Esophagus squamous epithelium (tissue), 5 donors: Measurements from ENCODE around the gene FBXL19. TPM values are rescaled to one million over a fixed set of nuclear protein-coding genes. Genes with fewer than 3 reads are reported as not detected.

Experiments used
- DNase-seq: peaks from one replicate; lab custom pipeline; 2025; lab: John Stamatoyannopoulos, UW
- H3K27ac ChIP-seq, 4 donors: fragments of 200-600 bp; sonication (generic); one replicate each; pipeline ENCODE4 v1.5.1; 2016 to 2019; ENCODE audit warnings: mild to moderate bottlenecking in 1 of 4
- H3K27me3 ChIP-seq, 4 donors: fragments of 200-600 bp; sonication (generic); 1 replicate in 3 of 4; 2 replicates in 1 of 4; pipeline versions ENCODE4 v1.5.1 to v1.6.0; 2017 to 2021; ENCODE audit warnings: antibody characterized with exemption in 1 of 4
- H3K36me3 ChIP-seq, 3 donors: fragments of 200-600 bp; sonication (generic); one replicate each; pipeline ENCODE4 v1.5.1; 2016 to 2019
- H3K4me1 ChIP-seq, 3 donors: fragments of 200-600 bp; sonication (generic); one replicate each; pipeline ENCODE4 v1.5.1; 2017 to 2019
- H3K4me3 ChIP-seq, 4 donors: fragments of 200-600 bp; sonication (generic); 1 replicate in 3 of 4; 2 replicates in 1 of 4; pipeline ENCODE4 v1.5.1; 2016 to 2019; ENCODE audit warnings: mild to moderate bottlenecking in 2 of 4, moderate library complexity in 1 of 4
- H3K9me3 ChIP-seq, 3 donors: fragments of 200-600 bp; sonication (generic); one replicate each; pipeline ENCODE4 v1.5.1; 2016 to 2019
- CTCF ChIP-seq, 6 experiments: fragments of 450-650 bp in 4 of 6; fragments of 200-600 bp in 2 of 6; sonication (generic) in 2 of 6; IDR thresholded peaks; one replicate each; pipeline ENCODE4 v1.5.1; 2016 to 2019; ENCODE audit warnings: antibody characterized with exemption in 6 of 6, mild to moderate bottlenecking in 4 of 6, moderate library complexity in 4 of 6
- POLR2A ChIP-seq, 4 donors: fragments of 450-650 bp; IDR thresholded peaks; one replicate each; pipeline ENCODE4 v1.6.1; 2017; ENCODE audit warnings: antibody characterized with exemption in 4 of 4, mild to moderate bottlenecking in 4 of 4, moderate library complexity in 3 of 4
- WGBS, 2 donors: methylation state at CpG; one replicate each; pipeline ENCODE4 v1.1.5; 2018; 5-methylcytosine and 5-hydroxymethylcytosine counted together
- intact Hi-C: fragments of 100-400 bp; cut with DNase I; formaldehyde crosslinking; loops from one replicate; pipeline ENCODE4 v1.15.0; 2022
- total RNA-seq, 4 donors: library from RNA; depleted of rRNA; stranded (reverse); fragments of >200 nt; gene quantifications; one replicate each; pipeline ENCODE4 v1.1.0, GENCODE V29; 2016
- donor health status: DM: yes; HTN: yes; CAD: no.

Gene FBXL19
- total RNA-seq, 4 donors from 2014 or later, result 17.0 to 28.7 (median 25.1) TPM

GRCh38 chr16:30876867-30877266 lies 46.5 kb upstream of the FBXL19 start:
- DNase-seq, result no peak
- intact Hi-C loops, result no loop called here
- peak overlapping the region; percentile 41 to 96 (median 94) for H3K27ac ChIP-seq
- H3K4me1 ChIP-seq, result peaks cover 16 to 43% (median 23%) of the 10 kb centered on the region in 3 donors
- H3K9me3 ChIP-seq, result no peaks in the 10 kb centered on the region
- WGBS, 2 donors, result 68 to 84% methylated on average over 4 to 5 of the region's 5 CpGs
- no peaks in the 10 kb centered on the region for H3K27me3 ChIP-seq
- TF ChIP-seq POLR2A (IDR thresholded peaks at IDR 0.05) (no peak), CTCF (IDR thresholded peaks at IDR 0.05) (no peak)
- peak overlapping the region in 3 of 4 donors; percentile 79 to 92 (median 85) for H3K4me3 ChIP-seq
- H3K36me3 ChIP-seq, result peaks cover 0 to 42% (median 0%) of the 10 kb centered on the region in 3 donors

DNA sequence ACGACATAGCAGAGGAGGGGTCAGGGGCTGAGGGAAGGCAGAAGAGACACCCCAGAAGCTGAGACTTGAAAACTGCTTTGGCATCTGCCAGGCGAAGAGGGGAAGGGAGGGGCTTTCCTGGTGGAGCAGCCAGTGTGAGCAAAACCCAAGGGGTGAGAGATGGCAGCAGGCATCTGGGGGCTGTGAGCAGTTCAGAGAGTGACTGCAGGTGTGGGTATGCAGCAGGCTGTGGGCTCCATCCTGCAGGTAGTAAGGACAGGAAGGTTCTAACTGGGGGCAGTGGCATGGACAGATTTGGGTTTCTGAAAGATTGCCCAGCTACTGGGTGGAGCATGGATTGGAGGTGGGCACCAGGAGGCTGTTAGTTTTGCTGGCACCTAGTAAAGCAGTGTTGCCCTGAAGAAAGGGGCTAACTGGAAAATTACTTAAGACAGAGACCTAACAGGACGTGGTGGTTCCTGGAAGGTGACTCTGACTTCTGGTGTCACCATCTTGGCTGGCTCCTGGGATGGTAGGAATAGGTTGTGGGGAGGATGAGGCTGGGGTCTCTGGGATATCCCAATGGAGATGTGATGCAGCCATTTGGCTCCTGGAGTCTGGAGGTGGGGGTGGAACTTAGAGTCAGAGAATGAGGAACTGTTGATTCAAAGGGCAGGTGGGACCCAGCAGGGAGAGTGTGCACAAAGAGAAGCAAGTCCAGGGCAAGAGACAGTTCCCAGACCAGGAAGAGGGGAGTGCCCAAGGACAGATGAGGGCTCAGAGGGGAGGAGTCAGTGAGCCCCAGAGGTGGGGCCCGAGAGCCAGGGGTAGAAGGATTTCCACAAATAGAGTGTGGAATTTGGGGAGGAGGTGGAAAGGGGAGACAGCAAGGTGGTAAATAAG lies 40.7 kb upstream of the FBXL19 start:
- Histone ChIP-seq H3K27me3 (no peaks in the 10 kb centered on the region), H3K27ac (no peak overlapping the region), H3K4me3 (no peak overlapping the region), H3K4me1 (peaks cover 0 to 5% (median 3%) of the 10 kb centered on the region in 3 donors), H3K36me3 (peaks cover 0 to 89% (median 0%) of the 10 kb centered on the region in 3 donors), H3K9me3 (no peaks in the 10 kb centered on the region)
- no peak for TF ChIP-seq CTCF (IDR thresholded peaks at IDR 0.05)
- TF ChIP-seq POLR2A (IDR thresholded peaks at IDR 0.05), result no peak
- intact Hi-C loops, result no loop called here
- WGBS, 2 donors, result 70 to 79% methylated on average over 3 to 4 of the region's 4 CpGs
- DNase-seq, result no peak

GRCh38 chr16:30884760-30885159 lies 38.6 kb upstream of the FBXL19 start:
- peaks cover 0 to 3% (median 0%) of the 10 kb centered on the region in 3 donors for H3K4me1 ChIP-seq
- DNase-seq, result no peak
- H3K36me3 ChIP-seq, result peaks cover 0 to 92% (median 7%) of the 10 kb centered on the region in 3 donors
- TF ChIP-seq CTCF (IDR thresholded peaks at IDR 0.05) (no peak), POLR2A (IDR thresholded peaks at IDR 0.05) (no peak)
- no peaks in the 10 kb centered on the region for H3K27me3 ChIP-seq
- H3K27ac ChIP-seq, result no peak overlapping the region
- H3K9me3 ChIP-seq, result no peaks in the 10 kb centered on the region
- 76 to 78% methylated on average over 3 of the region's 3 CpGs for WGBS, 2 donors
- intact Hi-C loops, result no loop called here
- H3K4me3 ChIP-seq, result no peak overlapping the region

DNA sequence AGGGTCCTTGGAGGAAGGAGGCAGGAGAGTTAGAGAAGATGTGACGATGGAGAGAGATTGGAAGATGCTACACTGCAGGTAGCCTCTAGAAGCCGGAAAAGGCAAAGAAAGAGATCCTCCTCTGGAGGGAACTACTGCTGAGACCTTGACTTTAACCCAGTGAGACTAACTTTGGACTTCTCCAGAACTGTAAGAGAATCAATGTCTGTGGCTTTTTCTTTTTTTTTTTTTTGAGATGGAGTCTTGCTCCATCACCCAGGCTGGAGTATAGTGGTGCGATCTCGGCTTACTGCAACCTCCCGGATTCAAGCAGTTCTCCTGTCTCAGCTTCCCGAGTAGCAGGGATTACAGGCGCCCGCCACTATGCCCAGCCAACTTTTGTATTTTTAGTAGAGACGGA lies 38.2 kb upstream of the FBXL19 start:
- 91 to 95% methylated on average over 9 of the region's 9 CpGs for WGBS, 2 donors
- DNase-seq, result no peak
- Histone ChIP-seq H3K27ac (no peak overlapping the region), H3K9me3 (no peaks in the 10 kb centered on the region), H3K36me3 (peaks cover 0 to 92% (median 7%) of the 10 kb centered on the region in 3 donors), H3K27me3 (no peaks in the 10 kb centered on the region), H3K4me1 (peaks cover 0 to 3% (median 0%) of the 10 kb centered on the region in 3 donors), H3K4me3 (no peak overlapping the region)
- intact Hi-C loops, result no loop called here
- TF ChIP-seq POLR2A (IDR thresholded peaks at IDR 0.05), result no peak
- no peak for TF ChIP-seq CTCF (IDR thresholded peaks at IDR 0.05)

GRCh38 chr16:30886145-30886544 lies 37.2 kb upstream of the FBXL19 start:
- 75 to 90% methylated on average over 1 of the region's 1 CpG for WGBS, 2 donors
- H3K4me3 ChIP-seq, result no peak overlapping the region
- TF ChIP-seq CTCF (IDR thresholded peaks at IDR 0.05), result no peak
- TF ChIP-seq POLR2A (IDR thresholded peaks at IDR 0.05), result no peak
- no peaks in the 10 kb centered on the region for H3K9me3 ChIP-seq
- H3K36me3 ChIP-seq, result peaks cover 0 to 94% (median 7%) of the 10 kb centered on the region in 3 donors
- intact Hi-C loops, result no loop called here
- no peak overlapping the region for H3K27ac ChIP-seq
- no peaks in the 10 kb centered on the region for H3K27me3 ChIP-seq
- no peak for DNase-seq
- H3K4me1 ChIP-seq, result peaks cover 0 to 3% (median 0%) of the 10 kb centered on the region in 3 donors
